Measurements from ENCODE around the gene COL8A1.

COL8A1 gene

DNA sequence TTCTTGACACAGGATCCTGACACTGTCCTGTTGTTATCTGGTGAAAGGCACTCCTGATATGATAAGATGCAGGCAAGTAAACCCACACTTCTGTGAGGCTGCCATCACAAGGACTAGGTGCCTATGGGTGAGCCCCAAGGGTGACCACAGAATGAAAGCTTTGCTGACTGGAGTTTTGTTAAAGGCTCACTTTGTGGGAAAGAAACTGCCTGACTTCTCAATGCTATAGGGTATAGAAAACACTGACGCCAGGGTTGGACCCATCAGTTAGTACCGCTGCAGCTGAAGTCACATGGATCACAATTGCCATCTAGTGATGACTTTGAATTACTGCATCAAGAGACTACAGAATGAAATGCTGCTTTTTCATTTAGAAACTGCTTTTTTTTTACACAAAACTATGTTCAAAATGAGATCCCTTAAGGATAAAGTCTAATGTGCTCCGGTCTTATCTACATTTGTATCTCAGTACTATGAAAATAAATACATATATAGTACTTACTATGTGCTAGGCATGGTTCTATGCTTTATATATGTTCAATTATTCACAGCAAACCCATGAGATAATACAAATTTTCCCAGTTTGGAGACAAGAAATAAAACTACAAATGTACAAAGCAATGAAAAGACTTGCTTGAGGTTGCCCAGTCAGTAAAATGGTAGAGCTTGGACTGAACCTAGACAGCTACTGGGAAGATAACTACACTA lies 115.0 kb downstream of the COL8A1 start:
- no peak for DNase-seq (ENCODE audit: extremely low read depth in 1 of 2, low read depth in 1 of 2)

- no peak for DNase-seq (ENCODE audit: extremely low read depth in 1 of 2, low read depth in 1 of 2)
These were observed 117.4 kb downstream of the COL8A1 start for GRCh38 chr3:99755831-99756230.

DNA sequence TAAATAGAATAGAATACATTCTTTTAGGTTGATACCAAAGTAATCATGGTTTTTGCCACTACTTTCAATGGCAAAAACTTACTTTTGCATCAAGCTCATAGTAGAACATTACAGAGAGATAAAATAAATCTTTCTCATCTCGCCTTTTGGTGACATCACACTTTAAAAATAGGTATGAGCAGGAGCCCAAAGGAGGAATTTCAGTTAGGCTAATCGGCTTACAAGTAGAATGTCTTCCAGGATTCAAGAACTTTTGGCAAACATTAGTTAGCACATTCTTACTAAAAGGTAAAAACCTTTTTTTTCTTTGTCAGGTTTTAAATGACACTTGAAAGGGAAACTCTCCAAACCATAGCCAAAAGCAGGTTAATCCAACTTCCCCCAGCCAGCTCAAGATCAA lies 119.6 kb downstream of the COL8A1 start:
- DNase-seq (ENCODE audit: extremely low read depth in 1 of 2, low read depth in 1 of 2), result no peak

DNA sequence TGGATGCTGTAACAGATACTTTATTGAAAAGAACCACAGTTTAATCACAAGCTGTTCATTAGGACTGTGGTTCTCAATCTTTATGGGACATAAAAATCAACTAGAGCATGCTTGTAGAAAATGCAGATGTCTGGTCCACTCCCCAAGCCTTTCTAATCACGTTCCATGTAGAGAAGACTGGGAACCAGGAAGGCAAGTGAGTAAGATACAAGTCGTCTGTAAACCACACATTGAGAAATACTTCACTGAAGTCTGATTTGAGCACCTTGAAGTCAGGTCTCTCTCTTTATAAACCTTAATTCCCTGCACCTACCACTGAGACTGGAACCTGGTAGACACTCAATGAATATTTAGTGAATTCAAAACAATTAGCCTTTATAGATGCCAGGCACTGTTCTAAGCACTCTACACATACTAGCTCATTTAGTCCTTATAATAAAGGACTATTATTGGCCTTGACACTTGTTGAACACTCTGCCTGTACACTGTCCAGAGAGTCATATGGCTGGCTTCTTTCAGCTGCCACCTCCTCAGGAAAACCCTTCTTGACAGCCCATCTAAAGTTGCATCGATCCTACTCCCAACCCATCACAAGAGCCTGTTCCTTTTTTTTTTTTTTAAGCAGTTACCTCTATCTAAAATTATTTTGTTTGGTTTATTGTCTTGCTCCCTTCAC lies 120.2 kb downstream of the COL8A1 start:
- DNase-seq (ENCODE audit: extremely low read depth in 1 of 2, low read depth in 1 of 2), result no peak

DNA sequence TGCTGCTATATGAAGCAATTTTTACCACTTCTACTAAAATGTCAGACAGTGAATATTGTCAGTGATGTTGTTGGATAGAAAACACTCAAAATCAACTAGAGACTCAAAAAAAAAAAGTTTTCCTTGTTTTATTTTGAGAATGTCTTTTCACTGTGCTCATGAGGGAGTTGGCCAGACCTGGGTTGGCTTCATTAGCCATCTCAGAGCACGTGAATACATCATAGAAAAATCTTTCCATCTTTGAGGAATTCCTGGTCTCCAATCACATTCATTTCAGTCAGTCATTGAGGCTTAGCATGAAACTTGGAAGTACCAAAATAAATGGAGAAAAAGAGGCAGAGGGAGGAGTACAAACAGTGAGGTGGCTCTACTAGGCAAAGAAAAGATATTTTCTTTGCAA lies 121.6 kb downstream of the COL8A1 start:
- DNase-seq (ENCODE audit: extremely low read depth in 1 of 2, low read depth in 1 of 2), result no peak

GRCh38 chr3:99760629-99761028 lies 122.2 kb downstream of the COL8A1 start:
- DNase-seq (ENCODE audit: extremely low read depth in 1 of 2, low read depth in 1 of 2), result no peak

- no peak for DNase-seq (ENCODE audit: extremely low read depth in 1 of 2, low read depth in 1 of 2)
These were observed 123.2 kb downstream of the COL8A1 start for GRCh38 chr3:99761415-99762165.

- DNase-seq (ENCODE audit: extremely low read depth in 1 of 2, low read depth in 1 of 2), result no peak
These were observed 124.5 kb downstream of the COL8A1 start for GRCh38 chr3:99762901-99763300.

DNA sequence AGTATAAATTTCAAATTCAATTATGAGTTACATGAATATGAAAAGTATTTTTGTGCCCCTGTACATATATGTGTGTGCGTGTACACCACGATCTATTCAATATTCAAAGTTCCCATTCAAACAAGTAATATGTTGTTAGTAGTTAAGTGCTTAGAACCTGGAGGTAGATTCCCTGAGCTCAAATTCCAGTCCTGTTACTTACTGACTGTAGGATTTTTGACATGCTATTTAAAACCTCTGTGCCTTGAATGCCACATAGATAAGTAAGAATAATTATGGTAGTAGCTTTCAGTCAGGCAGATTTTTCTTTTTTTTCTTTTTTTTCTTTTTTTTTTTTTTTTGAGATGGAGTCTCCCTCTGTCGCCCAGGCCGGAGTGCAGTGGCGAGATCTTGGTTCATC lies 126.0 kb downstream of the COL8A1 start:
- no peak for DNase-seq (ENCODE audit: extremely low read depth in 1 of 2, low read depth in 1 of 2)

DNA sequence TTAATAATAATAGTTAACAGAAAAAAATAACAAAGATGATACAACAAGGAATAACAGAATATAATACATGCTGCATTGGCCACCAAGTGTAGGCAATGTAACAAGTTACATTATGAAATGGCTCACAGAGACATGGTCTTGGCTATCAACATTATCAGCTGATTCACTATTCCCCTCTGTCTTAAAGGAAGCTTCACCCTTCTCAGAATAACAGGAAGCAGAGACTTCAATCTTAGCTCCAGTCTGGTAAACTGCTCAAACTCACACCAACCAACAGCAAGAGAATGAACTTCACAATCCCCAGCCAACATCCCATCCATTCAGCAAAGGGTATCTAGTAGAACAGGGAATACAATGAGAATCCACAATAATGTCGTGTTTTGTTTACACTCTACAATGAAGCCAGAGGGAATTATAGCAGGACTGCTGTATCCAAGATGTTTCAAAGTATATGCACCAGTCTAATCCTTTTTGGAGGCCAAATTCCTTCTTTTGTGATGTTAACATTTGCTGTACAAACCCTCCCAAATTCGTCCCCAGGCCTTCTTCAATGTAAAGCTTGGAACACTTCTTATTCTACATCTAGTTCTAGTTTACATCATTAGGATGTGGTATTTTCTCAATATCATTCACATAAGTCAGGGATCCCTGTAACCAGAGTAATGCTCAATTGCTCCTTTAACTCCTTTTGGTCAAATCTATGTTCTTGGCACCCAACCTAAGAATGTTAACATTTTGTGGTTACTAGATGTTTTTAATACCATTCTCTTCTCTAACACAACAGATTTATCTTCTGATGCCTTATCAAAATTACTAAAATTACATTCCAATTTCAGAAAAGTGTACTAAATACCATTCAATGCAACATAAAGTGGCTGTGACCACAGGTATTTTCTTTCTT lies 126.9 kb downstream of the COL8A1 start:
- DNase-seq (ENCODE audit: extremely low read depth in 1 of 2, low read depth in 1 of 2), result no peak

DNA sequence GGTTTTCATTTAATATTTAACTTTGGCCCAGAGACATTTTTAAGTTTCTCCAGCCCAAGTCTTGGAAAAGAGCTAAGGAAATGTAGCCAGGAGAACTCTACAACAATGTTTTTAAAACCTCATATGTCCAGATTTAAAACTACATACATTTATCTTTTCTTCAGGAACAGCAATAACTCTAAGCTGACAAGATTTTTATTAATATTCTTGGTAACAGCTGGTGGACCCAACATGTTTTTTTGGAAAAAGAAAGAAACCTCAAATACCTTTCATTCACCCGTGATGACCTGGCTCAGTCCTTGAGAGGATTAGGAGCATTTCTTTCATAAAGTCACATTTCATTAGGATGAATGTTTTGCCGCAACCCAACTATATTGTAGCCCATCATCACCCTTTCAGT lies 128.9 kb downstream of the COL8A1 start:
- DNase-seq (ENCODE audit: extremely low read depth in 1 of 2, low read depth in 1 of 2), result no peak

DNA sequence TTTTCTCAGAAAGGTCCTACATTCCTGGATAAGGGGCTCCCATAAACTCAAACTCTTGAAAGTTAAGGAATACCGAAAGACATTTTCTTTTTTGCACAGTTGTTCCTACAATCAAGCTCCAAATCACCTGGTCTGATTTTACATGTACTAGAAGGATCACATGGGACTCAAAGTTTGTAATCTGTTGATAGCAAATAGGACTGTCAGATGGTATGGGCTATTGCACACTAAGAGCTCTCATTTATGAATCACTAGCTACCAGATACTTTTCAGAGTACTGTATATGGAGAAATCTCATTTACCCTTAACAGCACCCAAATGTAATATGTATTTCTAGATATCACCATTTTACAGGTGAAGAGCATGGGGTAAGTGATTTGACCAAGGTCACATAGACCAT lies 129.7 kb downstream of the COL8A1 start:
- DNase-seq (ENCODE audit: extremely low read depth in 1 of 2, low read depth in 1 of 2), result no peak

DNA sequence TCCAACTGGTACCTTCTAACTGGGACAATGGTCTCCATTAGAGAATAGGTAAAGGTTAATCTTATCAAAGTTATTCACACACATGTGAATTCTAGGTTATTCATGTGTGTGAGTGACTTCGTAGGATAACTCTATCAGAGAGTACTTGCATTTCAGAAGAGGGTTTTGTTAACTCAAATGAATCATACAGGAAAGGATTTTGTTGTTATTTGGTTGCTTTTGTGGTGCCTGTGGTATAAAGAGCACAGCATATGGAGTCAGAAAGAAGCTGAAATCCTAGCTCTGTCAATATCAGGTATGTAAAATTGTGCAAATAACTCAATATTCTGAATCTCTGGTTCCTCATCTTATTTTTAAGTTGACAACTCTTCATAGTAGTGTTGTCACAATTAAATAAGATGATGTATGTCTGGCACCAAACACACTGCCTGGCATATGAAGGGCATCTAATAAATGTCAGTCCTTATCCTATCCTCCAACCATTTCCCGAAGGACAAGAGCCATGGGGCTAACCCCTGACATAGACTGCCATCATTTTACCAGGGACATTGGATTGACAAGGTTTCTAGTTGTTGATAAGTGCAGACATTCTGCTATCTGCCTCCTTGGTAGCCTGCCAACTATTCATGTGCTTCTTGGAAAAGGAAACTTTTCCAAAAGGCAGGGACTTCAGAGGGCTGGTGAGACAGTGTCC lies 130.6 kb downstream of the COL8A1 start:
- no peak for DNase-seq (ENCODE audit: extremely low read depth in 1 of 2, low read depth in 1 of 2)

- no peak for DNase-seq (ENCODE audit: extremely low read depth in 1 of 2, low read depth in 1 of 2)
These were observed 133.8 kb downstream of the COL8A1 start for GRCh38 chr3:99772171-99772570.

- no peak for DNase-seq (ENCODE audit: extremely low read depth in 1 of 2, low read depth in 1 of 2)
These were observed 134.3 kb downstream of the COL8A1 start for GRCh38 chr3:99772671-99773070.

DNA sequence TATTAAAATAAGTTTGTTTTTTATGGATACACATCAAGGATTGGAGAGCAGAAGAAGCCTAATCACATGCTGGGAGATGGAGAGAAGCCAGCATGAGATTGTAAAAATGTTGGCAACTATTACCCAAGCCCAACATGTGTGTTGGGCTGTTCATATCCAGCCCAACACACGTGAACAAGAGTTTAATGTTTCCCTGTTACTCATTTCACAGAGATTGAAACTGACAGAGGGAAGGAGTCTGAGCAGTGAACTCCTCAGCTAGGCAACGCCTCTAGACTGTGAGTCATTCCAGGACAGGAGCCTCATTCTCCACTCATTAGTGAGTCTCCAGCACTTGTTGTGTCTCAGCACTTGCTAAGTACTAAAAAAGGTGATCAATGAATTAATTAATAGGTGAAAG lies 136.1 kb downstream of the COL8A1 start:
- no peak for DNase-seq (ENCODE audit: extremely low read depth in 1 of 2, low read depth in 1 of 2)

DNA sequence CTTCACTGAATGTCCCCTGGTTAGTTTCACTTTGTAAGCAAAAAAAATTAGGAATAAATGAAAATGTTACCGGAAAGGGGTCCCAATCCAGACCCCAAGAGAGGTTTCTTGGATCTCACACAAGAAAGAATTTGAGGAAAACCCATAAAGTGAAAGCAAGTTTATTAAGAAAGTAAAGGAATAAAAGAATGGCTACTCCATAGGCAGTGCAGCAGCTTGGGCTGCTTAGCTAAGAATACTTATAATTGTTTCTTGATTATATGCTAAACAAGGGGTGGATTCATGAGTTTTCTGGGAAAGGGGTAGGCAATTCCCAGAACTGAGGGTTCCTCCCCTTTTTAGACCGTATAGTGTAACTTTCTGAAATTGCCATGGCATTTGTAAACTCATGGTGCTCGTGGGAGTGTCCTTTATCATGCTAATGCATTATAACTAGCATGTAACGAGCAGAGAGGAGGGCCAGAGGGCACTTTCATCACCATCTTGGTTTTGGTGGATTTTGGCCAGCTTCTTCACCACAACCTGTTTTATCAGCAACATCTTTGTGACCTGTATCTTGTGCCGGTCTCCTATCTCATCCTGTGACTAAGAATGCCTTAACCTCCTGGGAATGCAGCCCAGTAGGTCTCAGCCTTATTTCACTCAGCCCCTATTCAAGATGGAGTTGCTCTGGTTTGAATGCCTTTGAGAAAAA lies 138.3 kb downstream of the COL8A1 start:
- no peak for DNase-seq (ENCODE audit: extremely low read depth in 1 of 2, low read depth in 1 of 2)

DNA sequence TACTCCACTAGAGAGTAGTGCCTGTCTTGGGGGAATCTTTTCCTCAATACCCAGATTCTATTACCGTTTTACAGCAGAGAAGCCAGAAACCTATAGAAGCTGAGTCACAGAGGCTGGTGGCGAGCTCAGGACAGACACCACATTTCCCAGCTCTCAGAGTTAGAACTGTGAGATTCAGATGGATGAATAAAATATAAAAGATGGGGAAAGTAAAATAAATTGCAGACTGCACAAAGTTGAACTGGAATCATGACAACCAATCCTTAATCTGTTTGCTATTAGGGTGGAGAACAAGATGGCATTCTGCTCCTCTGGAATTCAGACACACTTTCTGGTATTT lies 138.8 kb downstream of the COL8A1 start:
- DNase-seq (ENCODE audit: extremely low read depth in 1 of 2, low read depth in 1 of 2), result no peak

- DNase-seq (ENCODE audit: extremely low read depth in 1 of 2, low read depth in 1 of 2), result no peak
These were observed 139.3 kb downstream of the COL8A1 start for GRCh38 chr3:99777708-99778107.

- DNase-seq (ENCODE audit: extremely low read depth in 1 of 2, low read depth in 1 of 2), result no peak
These were observed 142.4 kb downstream of the COL8A1 start for GRCh38 chr3:99780749-99781148.

Data from stimulated activated CD8-positive, alpha-beta memory T cell treated with anti-CD3 and anti-CD28 coated beads, Interleukin-7, amount 100 ng/mL, for 48 hours (primary cell).